ENCODE measurements around the gene HMGN1.

The HMGN1 gene

DNA sequence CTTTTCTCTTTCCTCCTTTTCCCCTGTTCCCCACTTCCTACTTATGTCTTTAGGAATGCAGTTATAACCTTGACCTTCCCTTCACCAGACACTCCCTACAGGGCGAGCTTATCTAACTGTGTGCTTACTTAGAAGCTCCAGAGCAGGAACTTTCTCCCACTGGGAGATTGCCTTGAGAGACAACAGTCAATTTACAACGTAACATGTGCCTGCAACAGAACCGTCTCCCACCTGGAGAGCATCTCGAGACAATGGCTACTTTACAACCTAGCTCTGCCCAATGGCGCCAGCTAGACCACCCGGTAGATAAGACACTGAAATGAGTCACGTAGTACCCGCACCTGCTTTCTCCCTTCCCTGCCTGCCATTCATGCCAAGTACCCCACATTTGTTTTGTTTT lies 16.7 kb downstream of the HMGN1 start:
- no peak overlapping the region for H3K4me3 Mint-ChIP-seq
- H3K4me1 Mint-ChIP-seq (ENCODE audit: low read depth), result no peaks in the 10 kb centered on the region
- no peaks in the 10 kb centered on the region for H3K9me3 Mint-ChIP-seq
- no peaks in the 10 kb centered on the region for H3K27me3 Mint-ChIP-seq
- intact Hi-C loops (cut with micrococcal nuclease), result no loop called here
- no peak overlapping the region for H3K27ac Mint-ChIP-seq
- no peaks in the 10 kb centered on the region for H3K36me3 Mint-ChIP-seq (ENCODE audit: low read depth)

DNA sequence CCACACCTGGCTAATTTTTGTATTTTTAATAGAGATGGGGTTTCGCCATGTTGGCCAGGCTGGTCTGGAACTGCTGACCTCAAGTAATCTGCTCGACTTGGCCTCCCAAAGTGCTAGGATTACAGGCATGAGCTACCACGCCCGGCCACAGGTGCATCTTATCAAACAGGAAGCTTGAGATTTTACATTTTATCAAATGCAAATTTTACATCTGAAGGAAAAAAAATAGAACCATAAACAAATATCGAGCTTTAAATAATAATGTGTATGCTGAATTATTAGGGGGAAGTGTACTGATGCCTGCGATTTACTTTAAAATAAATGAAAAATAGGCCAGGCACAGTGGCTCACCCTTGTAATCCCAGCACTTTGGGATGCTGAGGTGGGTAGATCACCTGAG lies 18.9 kb downstream of the HMGN1 start:
- intact Hi-C loops (cut with micrococcal nuclease), result no loop called here
- no peaks in the 10 kb centered on the region for H3K27me3 Mint-ChIP-seq
- no peak overlapping the region for H3K4me3 Mint-ChIP-seq
- no peaks in the 10 kb centered on the region for H3K36me3 Mint-ChIP-seq (ENCODE audit: low read depth)
- no peaks in the 10 kb centered on the region for H3K4me1 Mint-ChIP-seq (ENCODE audit: low read depth)
- no peaks in the 10 kb centered on the region for H3K9me3 Mint-ChIP-seq
- H3K27ac Mint-ChIP-seq, result no peak overlapping the region

DNA sequence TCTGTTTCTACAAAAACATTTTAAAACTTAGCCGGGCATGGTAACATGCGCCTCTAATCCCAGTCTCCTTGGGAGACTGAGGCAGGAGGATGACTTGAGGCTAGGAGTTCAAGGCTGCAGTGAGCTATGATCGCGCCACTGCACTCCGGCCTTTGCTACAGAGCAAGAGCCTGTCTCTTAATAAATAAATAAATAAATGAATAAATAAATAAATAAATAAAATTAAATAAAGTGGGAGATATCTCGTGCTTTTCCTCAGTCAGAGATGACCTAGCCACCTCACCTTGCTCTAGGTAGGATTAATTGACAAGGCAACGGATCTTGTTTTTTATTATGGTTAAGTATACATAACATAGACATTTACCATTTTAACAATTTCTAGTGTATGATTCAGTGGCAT lies 21.2 kb downstream of the HMGN1 start:
- H3K4me1 Mint-ChIP-seq (ENCODE audit: low read depth), result no peaks in the 10 kb centered on the region
- intact Hi-C loops (cut with micrococcal nuclease), result no loop called here
- no peaks in the 10 kb centered on the region for H3K27me3 Mint-ChIP-seq
- no peak overlapping the region for H3K27ac Mint-ChIP-seq
- no peaks in the 10 kb centered on the region for H3K36me3 Mint-ChIP-seq (ENCODE audit: low read depth)
- no peaks in the 10 kb centered on the region for H3K9me3 Mint-ChIP-seq
- no peak overlapping the region for H3K4me3 Mint-ChIP-seq

DNA sequence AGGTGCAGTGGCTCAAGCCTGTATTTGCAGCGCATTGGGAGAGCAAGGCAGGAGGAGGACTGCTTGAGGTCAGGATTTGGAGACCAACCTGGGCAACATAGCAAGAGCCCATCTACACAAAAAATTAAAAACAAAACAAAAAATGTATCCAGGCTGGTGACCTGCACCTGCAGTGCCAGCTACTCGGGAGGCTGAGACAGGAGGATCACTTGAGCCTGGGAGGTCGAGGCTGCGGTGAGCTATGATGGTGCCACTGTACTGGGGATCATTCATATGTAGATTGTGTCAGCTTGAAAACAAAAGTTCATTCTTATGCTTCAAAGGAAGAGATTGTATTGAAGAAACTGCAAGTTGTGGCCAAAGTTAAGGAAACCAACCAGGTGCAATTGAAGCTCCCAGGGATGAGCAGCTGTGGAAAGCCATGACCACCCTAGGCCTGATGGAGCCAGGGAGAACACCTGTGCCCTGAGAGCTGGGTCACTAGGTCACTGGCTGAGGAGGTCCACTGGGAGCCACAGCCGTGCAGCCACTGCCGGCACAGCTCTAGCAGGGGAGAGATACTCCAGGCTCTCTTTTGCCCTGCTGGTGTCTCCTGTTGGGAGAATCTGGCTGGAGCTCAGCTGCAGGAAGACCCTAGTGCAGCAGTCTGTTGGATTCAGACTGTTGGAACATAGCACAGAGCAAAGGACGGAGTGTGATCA lies 22.1 kb downstream of the HMGN1 start:
- Mint-ChIP-seq H3K4me3 (no peak overlapping the region), H3K27ac (no peak overlapping the region), H3K36me3 (ENCODE audit: low read depth) (no peaks in the 10 kb centered on the region), H3K4me1 (ENCODE audit: low read depth) (no peaks in the 10 kb centered on the region), H3K27me3 (no peaks in the 10 kb centered on the region), H3K9me3 (no peaks in the 10 kb centered on the region)
- intact Hi-C loops (cut with micrococcal nuclease), result no loop called here

DNA sequence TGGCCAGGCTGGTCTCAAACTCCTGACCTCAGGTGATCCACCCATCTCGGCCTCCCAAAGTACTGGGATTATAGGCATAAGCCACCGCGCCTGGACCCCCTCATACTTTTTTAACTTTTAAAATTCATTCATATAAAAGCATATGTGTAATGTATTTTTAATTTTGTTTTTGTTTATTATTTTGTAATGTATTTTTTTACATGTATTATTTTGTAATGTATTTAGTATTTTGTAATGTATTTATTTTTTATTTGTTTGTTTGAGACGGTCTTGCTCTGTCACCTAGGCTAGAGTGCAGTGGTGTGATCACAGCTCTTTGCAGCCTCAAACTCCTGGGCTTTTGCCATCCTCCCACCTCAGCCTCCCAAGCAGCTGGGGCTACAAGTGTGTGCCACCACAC lies 23.4 kb downstream of the HMGN1 start:
- H3K4me3 Mint-ChIP-seq, result no peak overlapping the region
- intact Hi-C loops (cut with micrococcal nuclease), result no loop called here
- H3K27me3 Mint-ChIP-seq, result no peaks in the 10 kb centered on the region
- H3K4me1 Mint-ChIP-seq (ENCODE audit: low read depth), result no peaks in the 10 kb centered on the region
- H3K36me3 Mint-ChIP-seq (ENCODE audit: low read depth), result no peaks in the 10 kb centered on the region
- H3K9me3 Mint-ChIP-seq, result no peaks in the 10 kb centered on the region
- no peak overlapping the region for H3K27ac Mint-ChIP-seq

DNA sequence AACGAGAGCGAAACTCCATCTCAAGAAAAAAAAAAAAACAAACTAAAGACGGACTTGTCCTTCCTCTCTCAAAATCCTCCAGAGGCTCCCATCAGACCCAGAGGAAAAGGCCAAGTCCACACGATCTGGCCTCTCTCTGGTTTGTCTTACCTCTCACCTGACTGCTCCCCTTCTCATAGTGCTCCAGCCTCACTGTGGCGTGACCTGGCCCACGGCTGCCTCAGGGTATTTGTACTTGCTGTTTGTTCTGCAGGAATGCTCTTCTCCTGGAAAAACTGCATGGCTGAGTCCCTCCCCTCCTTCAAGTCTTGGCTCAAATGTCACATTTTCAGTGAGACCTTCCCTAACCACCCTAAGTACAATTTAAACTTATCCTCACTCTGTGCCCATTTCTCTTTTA lies 27.5 kb downstream of the HMGN1 start:
- H3K36me3 Mint-ChIP-seq (ENCODE audit: low read depth), result no peaks in the 10 kb centered on the region
- H3K4me1 Mint-ChIP-seq (ENCODE audit: low read depth), result peaks cover 28% of the 10 kb centered on the region
- H3K9me3 Mint-ChIP-seq, result no peaks in the 10 kb centered on the region
- H3K4me3 Mint-ChIP-seq, result no peak overlapping the region
- intact Hi-C loops (cut with micrococcal nuclease), result no loop called here
- H3K27me3 Mint-ChIP-seq, result no peaks in the 10 kb centered on the region
- no peak overlapping the region for H3K27ac Mint-ChIP-seq

DNA sequence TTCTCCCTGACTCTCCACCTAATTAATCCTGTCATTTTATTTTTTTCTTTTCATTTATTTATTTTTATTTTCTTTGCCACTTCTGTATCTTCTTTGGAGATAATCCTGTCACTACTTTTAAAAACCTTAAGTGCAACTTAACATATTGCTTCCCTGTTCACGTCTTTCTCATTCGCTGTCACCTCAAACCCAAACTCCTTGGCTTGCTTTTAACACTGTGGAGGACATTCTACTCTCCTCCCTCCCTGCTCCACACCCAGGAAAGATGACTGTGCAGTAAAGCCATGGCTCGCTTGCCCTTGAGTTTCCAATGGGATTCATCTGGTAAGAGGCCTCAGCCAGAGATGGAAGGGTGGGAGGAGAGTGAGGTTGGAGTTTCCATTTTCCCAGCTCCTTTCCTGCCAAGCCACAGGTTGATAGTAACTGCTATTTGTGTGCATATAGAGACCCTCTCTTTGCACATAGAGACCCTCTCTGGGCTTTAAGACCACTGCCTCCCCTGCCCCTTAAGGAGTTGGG lies 29.0 kb downstream of the HMGN1 start:
- Mint-ChIP-seq H3K27me3 (no peaks in the 10 kb centered on the region), H3K4me1 (ENCODE audit: low read depth) (peaks cover 39% of the 10 kb centered on the region), H3K4me3 (no peak overlapping the region), H3K9me3 (no peaks in the 10 kb centered on the region), H3K36me3 (ENCODE audit: low read depth) (no peaks in the 10 kb centered on the region), H3K27ac (no peak overlapping the region)
- intact Hi-C loops (cut with micrococcal nuclease), result loop anchor here (10.0 kb wide), 1 partner anchor 125 kb away; the partner anchor contains the start of gene LCA5L

DNA sequence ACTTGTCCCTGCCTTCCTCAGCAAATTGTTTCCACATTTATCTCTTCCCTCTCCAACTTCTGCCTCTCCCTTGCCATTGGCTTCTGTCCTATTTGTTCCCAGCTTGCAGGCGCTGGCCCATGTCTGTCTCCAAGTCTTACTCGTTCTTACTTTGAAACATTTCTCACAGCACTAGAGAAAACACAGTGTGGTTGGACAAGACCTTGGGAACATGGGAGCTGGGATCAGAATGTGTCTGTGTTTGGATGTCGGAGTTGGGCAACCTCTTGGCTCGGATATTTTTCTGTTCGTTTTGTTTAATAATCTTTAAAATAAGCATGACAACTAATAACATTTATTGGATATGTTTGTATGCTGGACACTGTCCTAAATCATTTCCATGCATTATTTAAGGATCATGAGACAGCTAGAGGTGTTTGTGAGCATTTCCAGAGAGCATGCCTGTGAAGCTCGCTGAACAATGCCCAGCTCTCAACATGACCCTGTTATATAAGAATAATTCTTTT lies 29.6 kb downstream of the HMGN1 start:
- intact Hi-C loops (cut with micrococcal nuclease), result loop anchor here (10.0 kb wide), 1 partner anchor 125 kb away; the partner anchor contains the start of gene LCA5L
- peaks cover 2% of the 10 kb centered on the region for H3K36me3 Mint-ChIP-seq (ENCODE audit: low read depth)
- H3K9me3 Mint-ChIP-seq, result no peaks in the 10 kb centered on the region
- no peaks in the 10 kb centered on the region for H3K27me3 Mint-ChIP-seq
- H3K4me3 Mint-ChIP-seq, result no peak overlapping the region
- peaks cover 44% of the 10 kb centered on the region for H3K4me1 Mint-ChIP-seq (ENCODE audit: low read depth)
- H3K27ac Mint-ChIP-seq, result no peak overlapping the region

DNA sequence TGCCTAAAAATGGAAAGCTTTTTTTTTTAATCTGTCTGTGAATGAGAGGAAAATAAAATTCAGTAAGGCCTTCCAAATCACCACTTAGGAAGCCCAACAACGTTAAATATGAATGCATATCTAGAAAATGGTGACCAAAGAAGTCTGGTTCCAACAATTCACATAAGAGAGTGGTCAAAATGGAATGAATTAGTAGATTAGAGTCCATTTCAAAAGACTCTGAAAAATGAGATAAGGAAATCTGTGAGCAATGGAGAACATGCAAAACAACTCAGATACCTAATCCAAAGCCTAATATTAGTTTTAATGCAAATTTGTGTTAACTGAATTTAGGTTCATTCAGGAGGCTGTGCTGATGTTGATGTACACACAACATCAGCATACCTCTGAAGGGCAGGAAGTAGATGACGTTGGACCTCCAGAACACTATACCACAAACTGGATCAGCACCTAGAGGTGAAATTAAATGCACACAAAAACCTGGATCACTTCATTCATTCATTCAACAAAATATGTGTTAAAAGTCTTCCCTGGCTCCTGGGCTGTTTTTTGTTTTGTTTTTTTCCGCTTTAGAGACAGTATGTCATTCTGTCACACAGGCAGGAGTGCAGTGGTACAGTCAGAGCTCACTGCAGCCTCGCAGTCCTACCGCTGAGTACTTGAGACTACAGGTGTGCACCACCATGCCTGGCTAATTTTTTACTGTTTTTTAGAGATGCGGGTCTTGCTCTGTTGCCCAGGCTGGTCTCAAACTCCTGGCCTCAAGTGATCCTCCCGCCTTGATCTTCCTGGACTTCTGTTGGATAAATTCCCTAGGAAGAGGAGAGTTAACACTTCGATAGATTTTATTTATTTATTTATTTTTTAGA lies 30.6 kb downstream of the HMGN1 start:
- Mint-ChIP-seq H3K27ac (peak overlapping the region; percentile 81), H3K9me3 (no peaks in the 10 kb centered on the region), H3K4me1 (ENCODE audit: low read depth) (peaks cover 46% of the 10 kb centered on the region), H3K4me3 (no peak overlapping the region), H3K36me3 (ENCODE audit: low read depth) (peaks cover 12% of the 10 kb centered on the region), H3K27me3 (no peaks in the 10 kb centered on the region)
- intact Hi-C loops (cut with micrococcal nuclease), result loop anchor here (10.0 kb wide), 1 partner anchor 126 kb away; the partner anchor contains the start of gene LCA5L

DNA sequence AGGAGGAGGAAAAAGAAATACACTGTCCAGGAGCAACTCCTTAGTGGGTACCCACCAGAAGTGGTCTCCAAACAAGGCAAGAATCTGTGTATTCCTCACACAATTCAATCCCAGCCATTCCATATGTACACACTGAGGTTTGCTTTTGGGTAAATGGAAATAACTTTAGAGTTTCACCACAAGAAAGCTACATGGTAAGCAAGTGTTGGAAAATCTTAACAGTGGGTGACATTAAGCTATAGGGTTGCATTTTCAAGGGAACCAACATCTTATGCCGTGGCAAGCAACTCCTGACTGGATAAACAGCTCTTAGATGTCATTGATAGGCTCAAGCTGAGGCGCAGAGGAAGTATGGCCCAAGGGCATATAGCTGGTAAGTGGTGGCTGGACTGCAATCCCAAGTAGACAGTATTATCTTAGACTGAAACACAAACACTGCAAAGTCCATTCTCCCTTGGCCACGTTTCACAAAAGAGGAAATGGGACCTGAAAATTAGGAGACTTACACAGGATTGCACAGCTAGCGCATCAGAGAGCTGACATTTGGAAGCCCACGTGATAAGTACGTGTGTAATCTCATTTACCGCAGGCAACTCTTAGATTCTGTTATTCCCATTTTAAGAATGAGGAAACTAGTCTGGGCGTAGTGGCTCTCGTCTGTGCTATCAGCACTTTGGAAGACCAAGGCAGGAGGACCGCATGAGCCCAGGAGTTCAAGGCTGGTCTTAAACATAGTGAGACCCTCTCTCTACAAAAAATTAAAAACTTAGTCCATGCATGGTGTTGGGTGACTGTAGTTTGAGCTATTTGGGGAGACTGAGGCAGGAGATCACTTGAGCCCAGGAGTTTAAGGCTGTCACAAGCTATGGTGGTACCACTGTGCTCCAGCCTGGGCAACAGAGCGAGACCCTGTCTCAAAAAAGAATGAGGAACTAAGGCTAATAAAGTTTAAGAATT lies 31.5 kb downstream of the HMGN1 start:
- no peak overlapping the region for H3K4me3 Mint-ChIP-seq

DNA sequence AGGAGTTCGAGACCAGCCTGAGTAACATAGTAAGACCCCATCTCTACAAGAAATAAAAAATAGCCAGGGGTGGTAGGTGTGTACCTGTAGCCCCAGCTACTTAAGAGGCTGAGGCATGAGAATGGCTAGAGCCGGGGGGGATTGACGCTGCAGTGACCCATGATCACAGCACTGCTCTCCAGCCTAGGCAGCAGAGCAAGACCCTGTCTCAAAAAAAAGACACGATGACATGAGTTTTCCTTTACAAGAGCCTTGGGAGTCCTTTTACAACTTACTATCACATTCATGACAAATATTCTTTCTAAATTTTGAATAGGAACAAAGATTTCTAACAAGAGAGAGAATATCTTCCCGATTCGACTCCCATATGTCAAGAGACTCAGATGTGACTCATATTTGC lies 32.2 kb downstream of the HMGN1 start:
- Mint-ChIP-seq H3K4me3 (no peak overlapping the region), H3K27me3 (no peaks in the 10 kb centered on the region), H3K4me1 (ENCODE audit: low read depth) (peaks cover 53% of the 10 kb centered on the region), H3K36me3 (ENCODE audit: low read depth) (peaks cover 21% of the 10 kb centered on the region), H3K9me3 (no peaks in the 10 kb centered on the region), H3K27ac (peak overlapping the region; percentile 81)
- intact Hi-C loops (cut with micrococcal nuclease), result loop anchor here (1.0 to 10.0 kb wide), 3 partner anchors 33 to 128 kb away; partner anchors contain the start of genes HMGN1 and LCA5L

More for the DNA sequence above, 31.5 kb downstream of the HMGN1 start:
- peaks cover 46% of the 10 kb centered on the region for H3K4me1 Mint-ChIP-seq (ENCODE audit: low read depth)
- H3K27me3 Mint-ChIP-seq, result no peaks in the 10 kb centered on the region
- intact Hi-C loops (cut with micrococcal nuclease), result loop anchor here (1.0 to 10.0 kb wide), 3 partner anchors 32 to 127 kb away; partner anchors contain the start of genes HMGN1 and LCA5L
- no peaks in the 10 kb centered on the region for H3K9me3 Mint-ChIP-seq
- H3K27ac Mint-ChIP-seq, result peak overlapping the region; percentile 81
- peaks cover 14% of the 10 kb centered on the region for H3K36me3 Mint-ChIP-seq (ENCODE audit: low read depth)

DNA sequence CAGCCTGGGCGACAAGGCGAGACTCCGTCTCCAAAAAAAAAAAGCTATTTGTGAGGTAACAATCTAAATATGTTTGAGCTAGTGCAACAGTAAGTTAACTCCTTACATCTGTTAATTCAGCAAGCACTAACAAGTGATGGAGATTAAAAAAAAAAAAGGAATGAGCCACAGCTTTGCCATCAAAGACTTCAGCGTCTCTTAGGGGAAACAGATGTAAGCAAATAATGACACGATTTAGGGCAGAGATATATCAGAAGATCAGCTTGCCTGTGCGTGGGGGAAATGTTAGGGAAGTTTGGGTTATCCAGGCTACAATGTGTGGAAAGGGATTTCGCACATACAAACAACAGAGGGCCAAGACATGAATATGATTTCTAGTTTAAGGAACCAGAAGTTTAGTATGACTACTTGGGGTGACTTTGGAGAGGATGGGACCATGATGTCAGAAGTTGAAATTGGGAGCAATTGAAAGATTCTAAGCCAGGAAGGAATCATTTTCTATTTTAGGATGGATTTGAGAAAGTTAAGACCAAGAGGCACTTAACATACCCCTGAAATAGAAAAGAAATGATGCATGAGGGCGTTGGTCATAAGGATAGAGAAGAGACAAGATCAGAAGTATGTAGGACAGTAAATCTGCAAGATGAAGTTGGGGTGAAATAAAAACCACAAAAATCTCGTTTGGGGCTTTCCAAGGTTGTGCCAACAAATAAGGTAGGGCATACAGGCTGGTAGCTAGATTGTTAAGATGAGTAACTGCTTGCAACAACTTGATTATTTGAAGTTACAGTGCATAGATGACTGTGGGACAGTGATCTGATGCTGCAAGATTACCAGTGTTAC lies 33.1 kb downstream of the HMGN1 start:
- peak overlapping the region; percentile 5 for H3K27ac Mint-ChIP-seq

More for the DNA sequence above, 33.1 kb downstream of the HMGN1 start:
- intact Hi-C loops (cut with micrococcal nuclease), result loop anchor here (10.0 kb wide), 1 partner anchor 129 kb away; the partner anchor contains the start of gene LCA5L
- no peaks in the 10 kb centered on the region for H3K27me3 Mint-ChIP-seq
- peaks cover 60% of the 10 kb centered on the region for H3K4me1 Mint-ChIP-seq (ENCODE audit: low read depth)
- peaks cover 30% of the 10 kb centered on the region for H3K36me3 Mint-ChIP-seq (ENCODE audit: low read depth)
- H3K4me3 Mint-ChIP-seq, result no peak overlapping the region
- no peaks in the 10 kb centered on the region for H3K9me3 Mint-ChIP-seq
